CD4-positive, alpha-beta memory T cell (primary cell): ENCODE measurements around the gene LTB4R2. TPM values are rescaled to one million over a fixed set of nuclear protein-coding genes. Genes with fewer than 3 reads are reported as not detected.
"Not testable (repeated sequence)": the region's sequence is repeated elsewhere in the genome, so short reads cannot be mapped to it uniquely, and the experiment has no call there.

Experiments
- CTCF ChIA-PET: fragments of 350-600 bp; sonication (Branson Sonifier 250); formaldehyde crosslinking; loops from one replicate; lab custom pipeline; 2021; ENCODE audit warnings: inconsistent platforms; ENCODE audit not compliant: partially characterized antibody; lab: Charles Lee
- POLR2A ChIA-PET: fragments of 350-600 bp; sonication (Branson Sonifier 250); formaldehyde crosslinking; loops from one replicate; lab custom pipeline; 2021; ENCODE audit not compliant: partially characterized antibody; lab: Charles Lee
- DNase-seq, 5 donors: peaks; one replicate each; pipeline versions ENCODE4 v3.0.0 to v3.0.0-alpha.2; 2020 to 2022; ENCODE audit warnings: mixed read lengths in 1 of 5
- H3K27ac ChIP-seq: one replicate; pipeline ENCODE4 v1.7.0; 2013; ENCODE audit warnings: low read depth, low read length
- H3K27me3 ChIP-seq: 2 replicates; pipeline ENCODE4 v1.7.0; 2013; ENCODE audit warnings: mild to moderate bottlenecking, low read length, moderate library complexity; ENCODE audit not compliant: insufficient read depth
- H3K36me3 ChIP-seq: 2 replicates; pipeline ENCODE4 v1.7.0; 2013; ENCODE audit warnings: mild to moderate bottlenecking, low read length, moderate library complexity; ENCODE audit not compliant: insufficient read depth
- H3K4me1 ChIP-seq: 2 replicates; pipeline ENCODE4 v1.7.0; 2013; ENCODE audit warnings: mild to moderate bottlenecking, low read length, moderate library complexity; ENCODE audit not compliant: insufficient read depth
- H3K4me3 ChIP-seq, 2 donors: one replicate each; pipeline ENCODE4 v1.7.0; 2013; ENCODE audit warnings: low read length in 2 of 2, mild to moderate bottlenecking in 1 of 2
- H3K9me3 ChIP-seq, 2 donors: one replicate each; pipeline ENCODE4 v1.7.0; 2013; ENCODE audit warnings: low read length in 2 of 2, control low read depth in 1 of 2; ENCODE audit not compliant: control insufficient read depth in 1 of 2
- H3K27ac Mint-ChIP-seq, 7 donors: one replicate each; pipeline ENCODE4 v1.8.0; 2020 to 2021; ENCODE audit warnings: mixed read lengths in 7 of 7, mild to moderate bottlenecking in 6 of 7, inconsistent platforms in 3 of 7, moderate library complexity in 3 of 7
- H3K27me3 Mint-ChIP-seq, 2 donors: one replicate each; pipeline ENCODE4 v1.8.0; 2020 to 2021; ENCODE audit warnings: mixed read lengths in 2 of 2
- H3K36me3 Mint-ChIP-seq, 2 donors: one replicate each; pipeline ENCODE4 v1.8.0; 2020 to 2021; ENCODE audit warnings: mixed read lengths in 2 of 2, inconsistent platforms in 1 of 2, mild to moderate bottlenecking in 1 of 2
- H3K4me1 Mint-ChIP-seq, 4 donors: one replicate each; pipeline ENCODE4 v1.8.0; 2020 to 2021; ENCODE audit warnings: mixed read lengths in 4 of 4, mild to moderate bottlenecking in 1 of 4
- H3K4me3 Mint-ChIP-seq, 8 donors: one replicate each; pipeline ENCODE4 v1.8.0; 2020 to 2021; ENCODE audit warnings: mixed read lengths in 8 of 8, mild to moderate bottlenecking in 7 of 8, moderate library complexity in 6 of 8, inconsistent platforms in 3 of 8
- H3K9me3 Mint-ChIP-seq, 8 donors: one replicate each; pipeline ENCODE4 v1.8.0; 2020 to 2021; ENCODE audit warnings: mixed read lengths in 8 of 8, mild to moderate bottlenecking in 5 of 8, inconsistent platforms in 3 of 8, moderate library complexity in 1 of 8
- intact Hi-C: fragments of 100-400 bp; cut with micrococcal nuclease; formaldehyde crosslinking; loops from one replicate; pipeline ENCODE4 v1.15.1; 2023
- polyA plus RNA-seq, 2 donors: library from polyadenylated mRNA; unstranded; fragments of 300-500 nt; fragmentation: Illumina TruSeq; gene quantifications; one replicate each; pipeline ENCODE4 v1.2.3, GENCODE V29; 2021
- total RNA-seq, 2 experiments: library from RNA; stranded (reverse); gene quantifications; one replicate each; pipeline ENCODE4 v1.2.3, GENCODE V29; 2021

LTB4R2 gene
- total and polyA plus RNA-seq, 4 experiments from 2014 or later, result 2.3 to 18.8 (median 10.6) TPM

DNA sequence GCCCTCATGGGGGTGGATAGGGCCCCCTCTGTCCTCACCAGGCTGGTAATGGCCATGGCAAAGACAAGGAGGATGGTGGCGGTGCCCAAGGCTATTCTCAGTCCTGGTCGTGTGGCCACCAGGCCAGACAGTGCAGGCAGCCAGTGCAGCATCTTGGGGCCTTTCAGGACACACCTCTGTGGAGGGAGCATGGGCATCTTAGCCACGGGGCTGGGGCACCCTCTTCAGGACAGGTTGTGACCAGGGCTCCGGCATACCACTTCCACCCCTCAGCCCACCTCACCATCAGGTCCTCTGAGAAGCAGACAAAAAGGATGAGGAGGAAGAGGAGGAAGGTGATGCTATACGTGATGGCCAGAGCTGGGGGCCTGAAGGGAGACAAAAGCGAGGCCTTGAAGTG is 14.1 kb downstream of the LTB4R2 start:
- H3K4me1 Mint-ChIP-seq, result peaks cover 9 to 30% (median 14%) of the 10 kb centered on the region in 4 donors
- H3K9me3 Mint-ChIP-seq, result no peaks in the 10 kb centered on the region
- H3K4me3 Mint-ChIP-seq, result no peak overlapping the region
- no peaks in the 10 kb centered on the region for H3K27me3 ChIP-seq
- ChIA-PET CTCF (interaction anchor here (0.8 to 23.0 kb wide), 4 partner anchors 8 to 108 kb away, joined by 3 to 791 read pairs (median 14); partner anchors contain the start of genes CBLN3, CIDEB, KHNYN and SDR39U1), POLR2A (interaction anchor here (0.6 kb wide), 1 partner anchor 27 kb away, joined by 4 read pairs; no protein-coding TSS in a partner anchor)
- H3K27me3 Mint-ChIP-seq, result peaks cover 0 to 1% of the 10 kb centered on the region in 2 donors
- no peak overlapping the region for H3K27ac ChIP-seq
- intact Hi-C loops, result no loop called here
- DNase-seq, result no peak
- no peaks in the 10 kb centered on the region for H3K36me3 Mint-ChIP-seq
- no peaks in the 10 kb centered on the region for H3K9me3 ChIP-seq
- H3K36me3 ChIP-seq, result no peaks in the 10 kb centered on the region
- H3K4me1 ChIP-seq, result peaks cover 14% of the 10 kb centered on the region
- H3K27ac Mint-ChIP-seq, result peak overlapping the region in 1 of 7 donors; percentile 15
- no peak overlapping the region for H3K4me3 ChIP-seq

DNA sequence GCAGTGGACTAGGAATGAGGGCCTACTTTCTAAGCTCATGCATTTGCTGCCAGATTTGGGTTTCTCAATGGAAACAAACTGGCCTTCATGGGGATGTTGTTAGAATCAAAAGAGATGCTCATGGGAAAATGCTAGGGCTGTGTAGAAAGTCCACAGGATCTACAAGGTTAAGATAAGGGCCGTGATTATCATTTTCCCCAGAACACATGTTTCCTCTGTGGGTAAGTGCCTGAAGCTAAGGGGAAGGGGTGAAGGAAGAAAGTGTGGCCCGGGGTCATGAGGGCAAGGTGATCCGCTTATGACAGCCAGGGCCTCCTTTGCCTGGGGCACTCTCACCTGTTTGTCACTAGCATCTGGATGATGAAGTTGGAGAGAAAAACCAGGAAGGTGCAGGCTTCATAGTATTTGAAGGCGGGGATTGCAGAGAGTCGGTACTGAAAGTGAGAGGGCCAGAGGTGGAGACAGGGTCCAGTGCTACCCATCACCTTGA is 15.1 kb downstream of the LTB4R2 start:
- peaks cover 25% of the 10 kb centered on the region for H3K4me1 ChIP-seq
- H3K27ac ChIP-seq, result no peak overlapping the region
- H3K9me3 ChIP-seq, result no peaks in the 10 kb centered on the region
- no peak overlapping the region for H3K4me3 ChIP-seq
- ChIA-PET POLR2A (interaction anchor here (0.9 to 1.1 kb wide), 2 partner anchors 11 to 14 kb away, joined by 3 to 4 read pairs; partner anchors contain the start of gene LTB4R), CTCF (interaction anchor here (1.7 to 23.0 kb wide), 4 partner anchors 8 to 107 kb away, joined by 6 to 791 read pairs (median 14); partner anchors contain the start of genes CBLN3, CIDEB, KHNYN and LTB4R)
- DNase-seq, result no peak
- no peaks in the 10 kb centered on the region for H3K9me3 Mint-ChIP-seq
- no peaks in the 10 kb centered on the region for H3K36me3 Mint-ChIP-seq
- peaks cover 18 to 36% (median 24%) of the 10 kb centered on the region in 4 donors for H3K4me1 Mint-ChIP-seq
- H3K27me3 Mint-ChIP-seq, result peaks cover 0 to 1% of the 10 kb centered on the region in 2 donors
- no peaks in the 10 kb centered on the region for H3K36me3 ChIP-seq
- no peak overlapping the region for H3K27ac Mint-ChIP-seq
- H3K4me3 Mint-ChIP-seq, result no peak overlapping the region
- intact Hi-C loops, result no loop called here
- no peaks in the 10 kb centered on the region for H3K27me3 ChIP-seq

DNA sequence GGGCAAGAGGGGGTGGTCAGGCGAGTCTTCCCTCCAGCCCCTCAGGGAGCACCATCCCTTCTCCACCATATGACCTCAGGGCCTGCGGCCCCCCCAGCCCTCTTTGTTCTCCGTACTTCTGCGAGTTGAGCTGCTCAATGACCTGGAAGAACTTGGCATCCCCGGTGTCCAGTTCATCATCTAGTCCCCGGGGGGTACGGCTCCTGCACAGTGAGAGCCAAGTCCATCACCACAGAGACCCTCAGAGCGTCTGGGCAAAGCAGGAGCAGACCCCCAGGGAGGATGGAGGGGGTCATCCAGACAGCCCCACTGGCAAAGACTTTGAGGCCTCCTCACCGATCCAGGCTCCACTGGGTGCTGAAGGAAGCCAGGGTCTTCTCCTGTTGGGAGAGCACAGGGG is 16.0 kb downstream of the LTB4R2 start:
- Mint-ChIP-seq H3K27me3 (peaks cover 0 to 1% of the 10 kb centered on the region in 2 donors), H3K27ac (no peak overlapping the region), H3K9me3 (no peaks in the 10 kb centered on the region), H3K36me3 (no peaks in the 10 kb centered on the region), H3K4me1 (peaks cover 21 to 45% (median 31%) of the 10 kb centered on the region in 4 donors), H3K4me3 (no peak overlapping the region)
- intact Hi-C loops, result no loop called here
- Histone ChIP-seq H3K9me3 (no peaks in the 10 kb centered on the region), H3K4me3 (no peak overlapping the region), H3K27me3 (no peaks in the 10 kb centered on the region), H3K27ac (no peak overlapping the region), H3K4me1 (peaks cover 26% of the 10 kb centered on the region), H3K36me3 (no peaks in the 10 kb centered on the region)
- DNase-seq, result no peak
- POLR2A ChIA-PET, result interaction anchor here (1.5 kb wide), 1 partner anchor 104 kb away, joined by 3 read pairs; the partner anchor contains the start of gene KHNYN
- CTCF ChIA-PET, result interaction anchor here (1.7 to 23.0 kb wide), 3 partner anchors 15 to 106 kb away, joined by 6 to 791 read pairs (median 19); partner anchors contain the start of genes CBLN3, CIDEB, KHNYN and LTB4R

DNA sequence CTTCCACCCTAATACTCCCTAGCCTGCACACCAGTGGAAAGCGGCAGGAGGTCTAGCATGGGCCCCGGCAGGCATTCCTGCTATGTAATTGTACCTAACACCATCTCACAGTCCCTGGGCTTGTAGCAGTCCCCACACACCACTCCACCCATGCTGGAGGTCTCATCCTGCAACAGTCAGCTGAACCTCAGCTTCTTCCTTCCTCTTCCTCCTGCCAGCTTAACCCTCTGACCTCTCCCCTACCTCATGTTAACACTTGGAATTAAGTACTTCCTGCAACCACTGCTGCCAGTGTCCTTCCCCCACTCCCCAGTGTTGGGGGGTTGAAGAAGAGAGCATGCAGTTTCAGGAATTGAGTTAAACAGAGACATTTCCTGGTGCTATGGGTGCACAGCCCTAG is 17.4 kb downstream of the LTB4R2 start:
- H3K36me3 ChIP-seq, result no peaks in the 10 kb centered on the region
- intact Hi-C loops, result no loop called here
- H3K4me3 ChIP-seq, result no peak overlapping the region
- Mint-ChIP-seq H3K9me3 (no peaks in the 10 kb centered on the region), H3K4me1 (peaks cover 30 to 57% (median 41%) of the 10 kb centered on the region in 4 donors), H3K27ac (peak overlapping the region in 4 of 7 donors; percentile 33 to 82 (median 77)), H3K4me3 (peak overlapping the region in 2 of 8 donors; percentile 31 to 77), H3K36me3 (no peaks in the 10 kb centered on the region), H3K27me3 (peaks cover 2 to 5% of the 10 kb centered on the region in 2 donors)
- CTCF ChIA-PET, result interaction anchor here (1.2 to 23.0 kb wide), 5 partner anchors 17 to 219 kb away, joined by 4 to 791 read pairs (median 17); partner anchors contain the start of genes CBLN3, CIDEB, KHNYN and LTB4R
- H3K27ac ChIP-seq, result no peak overlapping the region
- no peaks in the 10 kb centered on the region for H3K9me3 ChIP-seq
- POLR2A ChIA-PET, result interaction anchor here (1.2 to 1.5 kb wide), 4 partner anchors 17 to 103 kb away, joined by 3 read pairs; partner anchors contain the start of gene KHNYN
- peaks cover 39% of the 10 kb centered on the region for H3K4me1 ChIP-seq
- H3K27me3 ChIP-seq, result no peaks in the 10 kb centered on the region
- DNase-seq, result no peak

DNA sequence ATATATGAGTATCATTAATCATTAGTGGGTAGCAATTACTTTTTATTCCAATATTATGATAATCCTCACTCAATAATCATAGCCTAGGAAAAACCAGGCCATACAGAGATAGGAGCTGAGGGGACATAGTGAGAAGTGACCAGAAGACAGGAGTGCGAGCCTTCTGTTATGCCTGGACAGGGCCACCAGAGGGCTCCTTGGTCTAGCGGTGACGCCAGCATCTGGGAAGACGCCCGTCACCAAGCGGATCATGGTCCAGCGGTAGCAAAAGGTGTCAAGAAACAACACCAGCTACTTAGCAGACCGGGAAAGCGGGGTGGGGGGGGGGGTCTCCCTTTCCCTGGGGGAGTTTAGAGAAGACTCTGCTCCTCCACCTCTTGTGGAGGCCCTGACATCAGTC is 18.0 kb downstream of the LTB4R2 start:
- intact Hi-C loops, result loop anchor here (1.0 kb wide), 1 partner anchor 103 kb away; no protein-coding TSS in a partner anchor
- not testable (repeated sequence) for H3K36me3 ChIP-seq, H3K36me3 Mint-ChIP-seq, H3K27ac ChIP-seq, H3K4me3 ChIP-seq, H3K27me3 Mint-ChIP-seq, H3K9me3 ChIP-seq, H3K9me3 Mint-ChIP-seq, H3K27me3 ChIP-seq
- CTCF ChIA-PET, result interaction anchor here (1.6 to 23.0 kb wide), 4 partner anchors 18 to 104 kb away, joined by 4 to 791 read pairs (median 124); partner anchors contain the start of genes CBLN3, CIDEB, KHNYN and LTB4R
- peak overlapping the region in 2 of 7 donors; percentile 33 to 86 for H3K27ac Mint-ChIP-seq
- H3K4me3 Mint-ChIP-seq, result peak overlapping the region in 2 of 8 donors; percentile 4 to 29
- POLR2A ChIA-PET, result interaction anchor here (2.2 to 6.8 kb wide), 2 partner anchors 16 to 103 kb away, joined by 12 to 75 read pairs; partner anchors contain the start of genes LTB4R and LTB4R2
- H3K4me1 Mint-ChIP-seq, result peaks cover 34 to 63% (median 45%) of the 10 kb centered on the region in 4 donors
- peak in 1 of 5 donors; percentile 46 for DNase-seq
- H3K4me1 ChIP-seq, result peaks cover 45% of the 10 kb centered on the region

DNA sequence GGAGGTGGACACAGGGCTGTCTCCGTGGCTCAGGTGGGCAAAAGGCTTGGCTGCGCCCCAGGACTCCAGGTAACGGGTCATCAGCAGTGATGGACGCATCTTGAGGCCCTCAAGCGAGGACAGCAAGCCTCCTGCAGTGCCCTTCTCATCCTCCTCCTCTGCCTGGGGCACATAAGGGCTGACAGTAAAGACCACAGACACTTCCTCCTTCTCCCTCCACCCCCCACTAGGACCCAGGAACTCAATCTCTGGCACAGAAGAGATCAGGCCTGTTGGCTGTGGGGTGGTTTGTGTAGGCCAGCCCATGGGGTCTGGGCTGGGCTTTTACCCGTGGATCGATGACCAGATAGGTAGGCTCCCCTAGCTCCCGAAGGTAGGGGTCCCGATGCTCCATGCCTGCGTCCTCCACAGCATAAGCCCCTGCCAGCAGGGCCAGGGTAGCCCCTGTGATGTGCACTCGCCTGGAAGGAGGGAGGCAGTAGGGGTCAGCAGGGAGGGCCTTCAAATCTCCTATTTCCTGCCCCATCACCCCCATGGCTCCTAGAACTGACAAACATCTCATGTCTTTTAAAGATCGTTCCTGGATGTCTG is 19.2 kb downstream of the LTB4R2 start:
- intact Hi-C loops, result no loop called here
- Histone ChIP-seq H3K36me3 (no peaks in the 10 kb centered on the region), H3K27ac (no peak overlapping the region), H3K27me3 (peaks cover 5% of the 10 kb centered on the region), H3K4me3 (no peak overlapping the region), H3K4me1 (peaks cover 57% of the 10 kb centered on the region), H3K9me3 (no peaks in the 10 kb centered on the region)
- Mint-ChIP-seq H3K4me3 (peak overlapping the region in 2 of 8 donors; percentile 26 to 57), H3K27me3 (peaks cover 5% of the 10 kb centered on the region in 2 donors), H3K4me1 (peaks cover 38 to 69% (median 54%) of the 10 kb centered on the region in 4 donors), H3K36me3 (no peaks in the 10 kb centered on the region), H3K9me3 (peaks cover 0 to 5% (median 0%) of the 10 kb centered on the region in 8 donors), H3K27ac (peak overlapping the region; percentile 11 to 88 (median 79))
- ChIA-PET CTCF (interaction anchor here (3.5 to 23.0 kb wide), 3 partner anchors 19 to 103 kb away, joined by 17 to 791 read pairs (median 232); partner anchors contain the start of genes CBLN3, CIDEB, KHNYN and LTB4R), POLR2A (interaction anchor here (0.6 to 6.8 kb wide), 9 partner anchors 17 to 111 kb away, joined by 3 to 75 read pairs (median 4); partner anchors contain the start of genes CBLN3, CIDEB, KHNYN and LTB4R)
- DNase-seq, result no peak
